MM.1S (cell line): Measurements from ENCODE around the gene HIVEP1.

ENCODE experiments used
- EZH2phosphoT487 ChIP-seq: fragments of 300-600 bp; sonication (generic); IDR thresholded peaks from 2 replicates; pipeline ENCODE4 v1.6.1; 2018; ENCODE audit warnings: antibody characterized with exemption, low read length
- TF ChIP-seq, protein P1 (sequence below): fragments of 300-600 bp; sonication (generic); IDR thresholded peaks from 2 replicates; pipeline ENCODE4 v1.5.1; 2016; ENCODE audit warnings: antibody characterized with exemption, low read length, mixed read lengths

DNA sequence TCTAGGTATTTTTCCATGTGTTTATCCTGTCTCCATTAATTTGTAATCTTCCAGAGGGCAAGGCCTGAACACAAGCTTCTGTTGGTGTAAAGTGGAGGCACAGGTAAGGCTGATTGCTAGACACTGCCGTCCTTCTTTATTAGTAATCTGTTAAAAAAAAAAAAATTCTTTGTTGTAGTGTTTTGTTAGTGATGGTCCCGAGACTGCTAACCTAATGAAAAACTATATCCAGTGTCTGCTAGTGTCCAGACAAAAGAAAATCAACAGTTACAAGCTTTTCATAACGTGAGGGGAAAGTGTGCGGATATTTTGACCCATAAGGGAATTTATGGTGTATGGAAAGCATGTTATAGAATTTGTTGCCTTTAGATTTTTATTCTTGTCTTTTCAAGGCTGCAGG lies 4.2 kb upstream of the HIVEP1 start:
- TF ChIP-seq, protein P1, sequence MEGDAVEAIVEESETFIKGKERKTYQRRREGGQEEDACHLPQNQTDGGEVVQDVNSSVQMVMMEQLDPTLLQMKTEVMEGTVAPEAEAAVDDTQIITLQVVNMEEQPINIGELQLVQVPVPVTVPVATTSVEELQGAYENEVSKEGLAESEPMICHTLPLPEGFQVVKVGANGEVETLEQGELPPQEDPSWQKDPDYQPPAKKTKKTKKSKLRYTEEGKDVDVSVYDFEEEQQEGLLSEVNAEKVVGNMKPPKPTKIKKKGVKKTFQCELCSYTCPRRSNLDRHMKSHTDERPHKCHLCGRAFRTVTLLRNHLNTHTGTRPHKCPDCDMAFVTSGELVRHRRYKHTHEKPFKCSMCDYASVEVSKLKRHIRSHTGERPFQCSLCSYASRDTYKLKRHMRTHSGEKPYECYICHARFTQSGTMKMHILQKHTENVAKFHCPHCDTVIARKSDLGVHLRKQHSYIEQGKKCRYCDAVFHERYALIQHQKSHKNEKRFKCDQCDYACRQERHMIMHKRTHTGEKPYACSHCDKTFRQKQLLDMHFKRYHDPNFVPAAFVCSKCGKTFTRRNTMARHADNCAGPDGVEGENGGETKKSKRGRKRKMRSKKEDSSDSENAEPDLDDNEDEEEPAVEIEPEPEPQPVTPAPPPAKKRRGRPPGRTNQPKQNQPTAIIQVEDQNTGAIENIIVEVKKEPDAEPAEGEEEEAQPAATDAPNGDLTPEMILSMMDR, result no peak
- TF ChIP-seq EZH2phosphoT487, result no peak
